ENCODE measurements around the gene STAMBP.
"Not testable (repeated sequence)": the region's sequence is repeated elsewhere in the genome, so short reads cannot be mapped to it uniquely, and the experiment has no call there.

Gene STAMBP

DNA sequence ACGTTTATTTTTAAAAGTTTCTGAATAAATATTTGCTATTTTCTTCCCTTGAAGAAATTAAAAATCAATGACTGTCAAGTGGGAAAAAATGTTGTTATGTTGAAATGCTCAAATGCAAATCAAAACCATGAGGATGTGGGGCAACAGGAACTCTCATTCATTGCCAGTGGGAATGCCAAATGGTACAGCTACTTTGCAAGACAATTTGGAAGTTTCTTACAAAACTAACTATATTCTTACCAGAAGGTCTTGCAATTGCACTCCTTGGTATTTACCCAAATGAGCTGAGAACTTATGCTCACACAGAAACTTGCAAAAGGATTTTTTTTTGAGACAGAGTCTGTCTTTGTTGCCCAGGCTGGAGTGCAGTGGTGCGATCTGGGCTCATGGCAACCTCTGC, 56.6 kb downstream of the STAMBP start:
- in situ Hi-C loops (cut with MboI; ENCODE audit: low sequenced_read_pairs) = no loop called here

DNA sequence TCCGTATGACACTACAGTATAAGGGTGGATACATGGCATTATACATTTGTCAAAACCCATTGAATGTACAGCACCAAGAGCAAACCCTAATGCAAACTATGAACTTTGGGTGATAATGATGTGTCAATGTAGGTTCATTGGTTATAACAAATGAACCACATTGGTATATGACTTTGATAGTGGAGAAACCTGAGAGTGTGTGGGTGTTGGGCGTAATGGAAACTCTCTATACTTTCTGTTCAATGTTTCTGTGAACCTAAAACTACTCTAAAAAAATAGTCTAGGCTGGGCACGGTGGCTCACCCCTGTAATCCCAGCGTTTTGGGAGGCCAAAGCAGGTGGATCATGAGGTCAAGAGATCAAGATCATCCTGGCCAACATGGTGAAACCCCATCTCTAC, 57.6 kb downstream of the STAMBP start:
- in situ Hi-C loops (cut with MboI; ENCODE audit: low sequenced_read_pairs) = no loop called here

DNA sequence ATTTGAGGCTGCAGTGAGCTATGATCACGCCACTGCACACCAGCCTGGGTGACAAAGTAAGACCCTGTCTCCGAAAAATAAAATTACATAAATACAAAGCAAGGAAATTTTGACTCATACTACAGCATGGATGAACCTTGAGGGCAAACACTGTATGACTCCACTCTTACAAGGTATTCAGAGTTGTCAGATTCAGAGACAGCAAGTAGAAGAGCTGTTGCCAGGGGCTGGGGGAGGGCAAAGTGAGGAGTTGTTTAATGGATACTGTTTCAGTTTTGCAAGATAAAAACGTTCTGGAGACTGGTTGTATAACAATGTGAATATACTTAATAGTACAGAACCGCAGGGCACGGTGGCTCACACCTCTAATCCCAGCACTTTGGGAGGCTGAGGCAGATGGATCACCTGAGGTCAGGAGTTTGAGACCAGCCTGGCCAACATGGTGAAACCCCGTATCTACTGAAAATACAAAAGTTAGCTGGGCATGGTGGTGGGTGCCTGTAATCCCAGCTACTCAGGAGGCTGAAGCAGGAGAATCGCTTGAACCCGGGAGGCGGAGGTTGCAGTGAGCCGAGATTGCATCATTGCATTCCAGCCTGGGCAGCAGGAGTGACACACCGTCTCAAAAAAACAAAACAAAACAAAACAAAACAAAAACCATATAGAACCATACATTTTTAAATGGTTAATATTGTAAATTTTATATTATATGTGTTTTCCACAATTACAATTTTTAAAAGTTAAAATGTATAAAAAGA, 59.0 kb downstream of the STAMBP start:
- in situ Hi-C loops (cut with MboI; ENCODE audit: low sequenced_read_pairs) = not testable (repeated sequence)

DNA sequence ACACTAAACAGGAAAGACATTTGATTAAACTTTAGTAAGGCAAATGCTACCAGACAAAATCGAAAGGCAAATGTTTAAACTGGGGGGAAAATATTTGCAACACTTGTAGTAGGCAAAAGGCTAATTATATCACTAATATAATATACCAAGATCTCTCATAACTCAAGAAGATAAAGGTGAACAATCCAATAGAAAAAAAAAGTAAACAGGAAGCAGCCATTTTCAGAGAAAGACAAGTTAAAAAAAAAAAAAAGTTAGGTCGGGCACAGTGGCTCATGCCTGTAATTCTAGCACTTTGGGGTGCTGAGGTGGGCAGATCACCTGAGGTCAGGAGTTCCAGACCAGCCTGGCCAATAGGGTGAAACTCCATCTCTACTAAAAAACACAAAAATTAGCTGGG, 59.6 kb downstream of the STAMBP start:
- in situ Hi-C loops (cut with MboI; ENCODE audit: low sequenced_read_pairs) = no loop called here

DNA sequence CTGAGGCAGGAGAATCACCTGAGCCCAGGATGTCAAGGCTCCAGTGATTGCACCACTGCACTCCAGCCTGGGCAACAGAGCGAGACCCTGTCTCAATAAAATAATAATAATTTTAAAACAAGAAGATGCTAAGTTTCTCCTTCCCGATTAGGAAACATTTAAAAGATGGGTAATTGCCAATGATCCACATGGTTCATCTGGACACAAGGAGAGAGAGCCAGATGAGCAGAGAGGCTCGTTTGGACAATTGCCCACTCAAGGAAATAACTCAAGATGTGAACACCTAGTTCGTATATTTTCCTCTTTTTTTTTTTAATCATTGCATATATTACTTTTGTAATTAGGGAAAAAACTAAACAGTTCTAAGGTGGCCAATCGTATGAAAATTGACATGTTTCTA, 60.4 kb downstream of the STAMBP start:
- in situ Hi-C loops (cut with MboI; ENCODE audit: low sequenced_read_pairs) = no loop called here

DNA sequence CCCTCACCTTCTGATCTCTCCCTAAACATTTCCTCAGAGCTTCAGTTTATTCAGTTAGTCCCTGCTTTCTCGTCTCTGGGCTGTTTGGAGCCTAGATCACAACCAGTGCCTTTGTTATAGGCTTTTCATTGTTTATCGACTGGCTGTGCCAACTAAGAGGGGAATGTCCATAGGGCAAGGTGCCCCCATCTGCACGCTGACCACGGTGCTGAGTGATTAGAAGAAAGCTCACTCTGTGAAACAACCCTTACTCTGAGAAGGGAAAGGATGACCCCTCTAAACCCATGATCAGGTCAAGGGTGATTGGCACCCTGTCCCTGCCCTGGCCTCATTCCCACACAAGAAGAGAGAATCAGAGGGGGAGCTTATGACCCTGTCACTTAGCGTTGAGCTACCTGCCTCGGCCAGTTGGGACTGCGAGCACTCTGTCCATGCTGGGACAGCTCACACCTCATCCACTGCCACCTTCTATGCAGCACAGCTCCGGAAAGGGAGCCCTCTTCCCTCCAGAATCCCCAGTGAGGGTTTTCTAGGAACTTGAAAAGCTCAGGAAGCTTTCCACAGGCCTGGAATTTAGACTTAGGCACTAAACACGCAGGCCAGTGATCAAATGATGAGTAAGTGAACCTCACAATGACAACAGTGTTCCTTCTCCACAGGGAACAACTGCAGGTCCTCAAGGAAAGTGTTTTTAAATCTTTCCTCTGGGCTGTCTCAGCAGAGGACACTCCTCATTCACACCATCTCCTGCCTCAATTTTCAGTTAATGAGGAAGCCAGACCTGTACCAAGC, 61.7 kb downstream of the STAMBP start:
- in situ Hi-C loops (cut with MboI; ENCODE audit: low sequenced_read_pairs) = no loop called here

DNA sequence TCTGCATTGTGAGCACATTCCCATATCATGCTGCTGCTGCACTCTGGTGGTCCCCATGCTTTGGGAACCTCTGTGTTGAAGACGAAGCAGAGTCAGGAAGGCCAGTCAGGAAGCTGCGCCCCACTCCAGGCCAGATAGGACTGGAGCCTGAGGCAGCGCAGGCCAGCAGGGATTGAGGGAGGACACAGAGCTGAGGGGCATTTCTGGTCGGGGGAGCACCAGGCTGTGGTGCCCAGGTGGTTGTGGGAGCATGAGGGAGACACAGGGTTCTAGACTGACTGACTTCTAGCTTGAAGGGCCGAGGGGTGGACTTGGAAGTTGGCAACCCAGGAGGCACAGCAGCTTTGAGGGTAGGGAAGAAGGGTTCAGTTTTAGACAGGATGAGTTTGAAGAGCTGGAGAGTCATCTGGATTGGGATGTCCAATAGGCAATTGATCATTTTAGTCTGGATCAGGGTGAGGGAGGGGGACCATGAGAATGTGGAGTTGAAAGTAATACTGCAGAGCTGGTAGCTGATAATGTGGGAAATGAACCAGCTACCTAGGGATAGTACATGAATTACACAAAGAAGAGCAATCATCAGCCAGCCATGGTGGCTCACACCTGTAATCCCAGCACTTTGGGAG, 62.6 kb downstream of the STAMBP start:
- in situ Hi-C loops (cut with MboI; ENCODE audit: low sequenced_read_pairs) = no loop called here

DNA sequence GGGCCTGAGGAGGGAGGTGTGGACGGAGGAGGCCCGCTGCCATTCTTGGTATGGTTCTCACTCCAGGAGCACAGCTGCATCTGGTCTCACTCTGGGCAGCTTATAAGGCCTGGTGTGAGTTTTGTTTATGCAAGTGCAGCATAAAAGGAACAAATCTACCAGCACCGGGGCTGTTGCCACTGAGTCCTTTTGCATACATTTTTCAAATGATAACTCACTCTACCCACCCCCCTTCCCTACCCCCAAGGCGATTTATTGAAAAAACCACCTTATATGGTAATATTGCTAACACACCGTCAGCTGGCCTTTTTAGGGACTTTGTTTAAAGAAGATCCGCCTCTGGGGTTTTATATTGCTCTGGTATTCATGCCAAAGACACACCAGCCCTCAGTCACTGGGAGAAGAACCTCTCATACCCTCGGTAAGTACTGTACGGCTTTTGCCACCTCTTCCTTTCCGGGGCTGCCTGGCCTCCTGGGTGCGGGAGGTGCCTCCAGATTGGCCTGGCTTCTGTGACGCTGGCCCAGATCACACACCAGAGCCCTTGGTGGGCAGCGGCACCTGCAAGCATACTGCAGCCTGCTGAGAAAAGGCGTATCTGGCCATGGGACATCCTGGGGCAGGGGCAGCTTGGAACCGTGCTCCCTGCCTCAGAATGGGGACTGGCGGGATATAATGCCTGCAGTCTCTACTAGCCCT, 64.0 kb downstream of the STAMBP start, which contains the start of gene ACTG2:
ACTG2 (plus strand) TSS at position 378 of the 699 bp plus-strand sequence. CDS start 8,304 bp downstream, outside the sequence.
- in situ Hi-C loops (cut with MboI; ENCODE audit: low sequenced_read_pairs) = no loop called here

DNA sequence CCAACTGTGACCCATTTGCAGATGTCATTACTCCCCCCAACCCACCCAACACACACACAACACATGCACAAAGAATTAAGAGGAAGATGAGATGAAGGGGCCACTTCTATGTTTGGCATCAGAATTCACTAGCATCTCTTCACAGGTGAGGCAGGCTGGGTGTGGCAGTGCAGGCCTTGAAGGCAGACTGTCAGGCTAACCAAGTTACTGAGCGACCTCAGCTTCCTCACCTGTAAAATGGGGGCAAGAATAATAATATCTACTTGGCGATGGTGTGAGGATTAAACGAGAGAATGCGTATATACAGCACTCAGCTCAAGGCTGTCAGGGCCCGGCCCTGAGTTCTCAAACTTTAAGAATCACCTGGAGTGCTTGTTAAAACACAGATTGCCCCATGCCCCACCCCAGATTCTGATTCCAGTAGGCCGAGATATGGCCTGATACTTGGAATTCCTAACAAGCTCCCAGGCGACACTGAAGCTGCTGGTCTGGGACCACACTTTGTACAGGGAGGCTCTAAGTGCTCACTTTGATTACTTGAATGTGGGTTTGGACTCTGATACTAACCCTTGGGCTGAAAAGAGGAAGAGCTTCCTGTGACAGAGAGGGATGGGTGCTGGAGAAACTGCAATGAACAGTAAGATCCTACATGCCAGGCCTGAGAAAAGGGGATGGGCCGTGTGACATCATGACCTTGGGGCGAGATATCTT, 65.2 kb downstream of the STAMBP start:
- in situ Hi-C loops (cut with MboI; ENCODE audit: low sequenced_read_pairs) = no loop called here

DNA sequence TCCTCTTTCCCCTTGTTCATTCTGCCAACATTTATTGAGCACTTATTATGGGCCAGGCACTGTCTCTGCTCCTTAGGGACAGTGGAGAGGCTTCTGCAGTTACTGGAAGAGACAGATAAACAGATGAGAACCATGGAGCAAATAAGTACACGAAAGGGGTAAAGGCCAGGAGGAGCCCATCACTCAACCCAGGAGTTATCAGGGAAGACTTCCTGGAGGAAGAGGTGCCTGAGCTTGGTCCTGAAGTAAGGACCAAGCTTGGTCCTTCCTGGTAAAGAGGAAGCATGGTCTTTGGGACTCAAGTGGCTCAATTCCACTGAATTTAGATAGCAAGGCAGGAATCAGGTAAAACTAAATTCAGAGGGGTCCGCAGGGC, 65.7 kb downstream of the STAMBP start:
- in situ Hi-C loops (cut with MboI; ENCODE audit: low sequenced_read_pairs) = no loop called here

DNA sequence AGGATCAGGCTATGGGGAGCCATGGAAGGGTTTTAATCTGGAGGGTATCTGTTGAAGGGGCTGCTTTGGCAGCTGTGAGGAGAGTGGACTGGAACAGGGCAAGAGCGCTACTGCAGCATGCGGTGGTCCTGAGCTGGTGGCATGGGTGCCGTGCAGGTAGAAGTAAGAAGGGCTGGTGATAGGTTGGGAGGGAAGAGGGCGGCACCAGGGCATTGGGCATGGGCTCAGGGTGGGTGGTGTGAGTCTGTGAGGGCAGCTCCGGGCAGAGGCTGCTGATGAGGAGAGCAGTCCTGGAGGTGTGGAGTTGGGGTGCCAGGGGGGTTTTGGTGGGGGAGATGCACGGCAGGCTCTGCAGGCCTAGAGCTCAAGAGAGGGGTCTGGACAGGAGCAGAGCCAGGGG, 66.1 kb downstream of the STAMBP start:
- in situ Hi-C loops (cut with MboI; ENCODE audit: low sequenced_read_pairs) = no loop called here

DNA sequence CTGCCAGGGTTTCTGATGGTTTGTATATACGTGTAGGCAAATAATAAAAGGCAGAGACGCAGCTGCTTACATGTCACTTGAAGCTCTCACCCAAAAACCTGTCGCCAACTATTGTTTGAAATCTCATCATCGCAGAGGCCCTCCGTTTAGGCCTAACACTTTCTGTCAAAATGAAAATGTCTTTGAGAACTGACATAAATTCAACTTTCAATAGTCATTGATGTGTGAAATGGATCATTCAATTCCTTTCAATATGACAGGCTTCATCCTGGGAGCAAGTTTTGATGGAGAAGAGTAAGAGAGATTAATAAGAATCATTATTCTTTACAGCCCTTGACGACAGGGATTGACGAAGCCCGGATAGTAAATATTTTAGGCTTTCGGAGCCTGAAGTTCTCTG, 66.7 kb downstream of the STAMBP start:
- in situ Hi-C loops (cut with MboI; ENCODE audit: low sequenced_read_pairs) = no loop called here

DNA sequence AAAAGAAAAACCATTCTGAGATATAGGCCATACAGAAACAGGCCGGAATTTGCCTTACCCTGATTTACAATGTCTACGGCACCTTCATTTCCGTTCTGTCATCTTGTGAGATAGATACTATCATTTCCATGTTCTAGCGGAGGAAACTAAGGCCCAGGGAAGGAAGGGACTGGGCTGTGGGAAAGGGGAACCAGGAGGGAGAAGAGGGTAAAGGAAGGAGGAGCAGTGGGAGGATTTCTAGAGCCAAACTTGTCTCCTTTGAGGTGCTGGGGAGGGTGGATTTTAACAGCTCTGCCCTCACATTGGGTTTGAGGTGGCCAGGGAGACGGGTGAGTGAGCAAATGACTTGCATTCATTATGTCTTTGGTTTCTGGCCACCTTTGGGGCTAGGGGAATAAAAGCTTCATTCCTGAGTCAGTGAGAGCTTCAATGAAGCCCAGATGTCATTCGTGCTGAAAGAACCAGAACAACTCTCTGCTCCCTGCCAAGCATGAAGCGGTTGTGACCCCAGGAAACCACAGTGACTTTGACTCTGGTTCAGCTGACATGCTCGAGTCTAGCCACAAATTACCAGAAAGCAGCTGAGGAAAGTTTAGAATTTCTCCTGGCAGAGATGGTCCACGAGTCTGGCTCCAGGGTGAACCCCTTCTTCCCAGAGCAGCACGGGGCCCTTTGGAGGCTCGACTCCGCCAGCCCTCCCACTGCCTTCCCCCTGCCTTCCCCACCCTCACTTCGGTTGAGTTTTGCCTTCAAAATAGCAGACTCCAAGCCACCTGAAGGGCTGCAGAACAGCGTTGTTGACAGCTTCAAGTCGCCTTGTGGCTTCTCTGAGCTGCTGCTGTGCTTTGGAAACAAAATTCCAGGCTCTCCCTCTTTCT, 67.8 kb downstream of the STAMBP start:
- in situ Hi-C loops (cut with MboI; ENCODE audit: low sequenced_read_pairs) = no loop called here

DNA sequence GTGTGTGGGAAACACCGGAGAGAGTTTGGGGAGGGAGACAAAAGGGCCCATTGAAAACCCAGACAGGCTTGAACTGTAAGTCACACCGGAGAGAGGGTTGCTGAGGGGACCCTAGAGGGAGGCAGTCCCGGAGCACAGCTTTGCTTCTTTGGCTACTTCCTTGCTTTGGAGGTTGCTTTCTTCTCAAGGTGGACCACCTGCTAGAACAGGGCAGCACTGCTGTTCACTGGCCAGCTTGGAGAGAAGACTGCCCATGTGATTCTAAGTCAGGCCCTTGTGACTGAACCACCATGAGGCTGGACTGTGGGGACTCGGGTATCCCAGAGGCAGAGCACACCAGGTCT, 68.5 kb downstream of the STAMBP start:
- in situ Hi-C loops (cut with MboI; ENCODE audit: low sequenced_read_pairs) = no loop called here

DNA sequence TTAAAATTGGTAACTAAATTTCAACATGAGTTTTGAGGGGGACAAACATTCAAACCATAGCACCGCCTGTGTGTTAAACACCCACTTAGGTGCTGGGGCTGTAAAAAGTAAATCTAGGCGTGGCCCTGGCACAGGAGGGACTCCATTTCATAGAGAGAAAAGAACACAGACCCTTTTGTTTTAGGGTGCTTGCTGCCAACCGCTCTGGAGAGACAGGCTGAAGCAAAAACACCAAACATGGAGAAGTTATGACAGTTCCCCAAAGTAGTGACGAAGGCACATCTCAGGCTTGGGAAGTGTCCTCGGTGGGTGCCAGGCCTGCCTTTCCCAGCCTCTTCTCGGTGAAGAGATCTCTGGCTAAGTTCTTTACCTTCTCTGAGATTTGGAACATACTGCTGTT, 69.2 kb downstream of the STAMBP start:
- in situ Hi-C loops (cut with MboI; ENCODE audit: low sequenced_read_pairs) = no loop called here

DNA sequence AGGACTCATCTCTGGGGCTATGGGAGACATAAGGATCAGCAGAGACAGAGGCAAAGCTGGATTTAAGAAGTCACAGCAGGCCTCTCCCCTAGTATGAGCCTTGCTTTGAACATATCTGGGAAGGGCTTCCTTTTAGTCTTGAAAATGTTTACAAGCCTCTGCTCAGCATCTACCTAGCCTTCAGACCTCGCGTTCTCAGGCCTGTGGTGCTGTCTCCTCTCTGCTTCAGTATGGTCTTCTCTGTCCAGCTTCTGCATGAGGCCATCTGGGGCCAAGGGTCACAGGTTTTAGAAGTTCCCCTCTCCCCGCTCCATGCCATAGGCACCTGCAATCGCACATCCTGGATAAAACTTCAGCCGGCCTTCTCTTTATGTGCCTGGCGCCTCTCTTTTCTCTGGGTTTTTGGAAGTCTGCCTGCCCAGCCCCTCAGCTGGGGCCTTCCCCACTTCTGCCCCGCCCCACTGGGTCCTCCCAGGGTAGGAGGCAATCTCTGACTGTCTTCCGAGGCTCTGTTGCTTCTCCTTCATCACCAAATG, 71.1 kb downstream of the STAMBP start:
- in situ Hi-C loops (cut with MboI; ENCODE audit: low sequenced_read_pairs) = no loop called here

DNA sequence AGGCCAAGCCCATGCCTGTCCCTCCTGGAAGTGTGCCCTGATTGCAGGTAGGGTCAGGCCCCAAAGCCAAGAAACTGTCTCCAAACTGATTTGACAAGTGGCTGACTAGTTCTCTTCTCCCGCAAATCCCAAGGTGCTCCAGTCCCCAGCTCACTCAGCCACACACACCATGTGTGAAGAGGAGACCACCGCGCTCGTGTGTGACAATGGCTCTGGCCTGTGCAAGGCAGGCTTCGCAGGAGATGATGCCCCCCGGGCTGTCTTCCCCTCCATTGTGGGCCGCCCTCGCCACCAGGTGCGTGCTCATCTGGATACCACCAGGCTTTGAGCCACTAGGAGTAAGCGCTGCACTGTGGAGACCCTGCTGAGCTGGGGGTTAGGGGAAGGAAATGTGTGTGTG, 72.4 kb downstream of the STAMBP start:
- in situ Hi-C loops (cut with MboI; ENCODE audit: low sequenced_read_pairs) = no loop called here

DNA sequence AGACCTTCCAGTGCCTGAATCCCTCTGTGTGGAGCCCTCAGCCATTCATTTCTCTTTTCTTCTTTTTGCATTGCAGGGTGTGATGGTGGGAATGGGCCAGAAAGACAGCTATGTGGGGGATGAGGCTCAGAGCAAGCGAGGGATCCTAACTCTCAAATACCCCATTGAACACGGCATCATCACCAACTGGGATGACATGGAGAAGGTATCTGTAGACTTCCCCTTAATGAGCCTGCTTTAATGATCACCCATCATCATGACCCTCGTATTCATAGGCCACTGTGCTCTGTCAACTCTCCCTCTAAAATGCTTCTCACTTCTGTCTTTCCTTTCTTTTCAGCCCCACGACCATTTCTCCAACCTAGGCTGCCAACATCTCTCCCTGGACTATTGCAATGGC, 73.5 kb downstream of the STAMBP start:
- in situ Hi-C loops (cut with MboI; ENCODE audit: low sequenced_read_pairs) = no loop called here

DNA sequence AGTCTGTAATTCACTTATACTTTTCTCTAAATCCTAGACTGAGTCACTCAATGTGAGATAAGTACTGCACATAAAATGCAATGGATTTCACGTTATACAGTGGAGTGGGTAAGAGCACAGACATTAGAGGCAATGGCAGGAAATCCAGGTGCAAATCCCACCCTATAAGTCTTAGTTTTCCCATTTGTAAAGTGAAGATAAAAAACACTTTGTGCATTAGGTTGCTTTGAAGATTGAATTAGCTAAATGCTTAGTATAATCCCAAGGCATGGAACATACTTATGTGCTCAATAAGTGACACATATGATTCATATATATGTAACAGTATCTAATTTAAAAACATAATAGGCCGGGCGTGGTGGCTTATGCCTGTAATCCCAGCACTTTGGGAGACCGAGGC, 74.6 kb downstream of the STAMBP start:
- in situ Hi-C loops (cut with MboI; ENCODE audit: low sequenced_read_pairs) = no loop called here
